ENCODE measurements around the gene CASZ1.

The CASZ1 gene

GRCh38 chr1:10693497-10694273, 102.8 kb downstream of the CASZ1 start:
- peak overlapping the region; percentile 59 for H3K4me3 ChIP-seq (ENCODE audit: low read depth, low read length)
- TF ChIP-seq CTCF (IDR thresholded peaks at IDR 0.05; ENCODE audit: low read depth, low read length) = no peak

GRCh38 chr1:10693152-10693496, 103.3 kb downstream of the CASZ1 start:
- H3K4me3 ChIP-seq (ENCODE audit: low read depth, low read length) = no peak overlapping the region
- no peak for TF ChIP-seq CTCF (IDR thresholded peaks at IDR 0.05; ENCODE audit: low read depth, low read length)

GRCh38 chr1:10692401-10693021, 103.9 kb downstream of the CASZ1 start:
- no peak for TF ChIP-seq CTCF (IDR thresholded peaks at IDR 0.05; ENCODE audit: low read depth, low read length)
- no peak overlapping the region for H3K4me3 ChIP-seq (ENCODE audit: low read depth, low read length)

- H3K4me3 ChIP-seq (ENCODE audit: low read depth, low read length) = no peak overlapping the region
- TF ChIP-seq CTCF (IDR thresholded peaks at IDR 0.05; ENCODE audit: low read depth, low read length) = no peak
Measured at GRCh38 chr1:10691740-10692125, 104.7 kb downstream of the CASZ1 start.

- TF ChIP-seq CTCF (IDR thresholded peaks at IDR 0.05; ENCODE audit: low read depth, low read length) = no peak
- H3K4me3 ChIP-seq (ENCODE audit: low read depth, low read length) = no peak overlapping the region
Measured at GRCh38 chr1:10691075-10691739, 105.2 kb downstream of the CASZ1 start.

- TF ChIP-seq CTCF (IDR thresholded peaks at IDR 0.05; ENCODE audit: low read depth, low read length) = no peak
- no peak overlapping the region for H3K4me3 ChIP-seq (ENCODE audit: low read depth, low read length)
Measured at GRCh38 chr1:10690484-10690883, 106.0 kb downstream of the CASZ1 start.

GRCh38 chr1:10688409-10688786, 108.0 kb downstream of the CASZ1 start:
- no peak for TF ChIP-seq CTCF (IDR thresholded peaks at IDR 0.05; ENCODE audit: low read depth, low read length)
- H3K4me3 ChIP-seq (ENCODE audit: low read depth, low read length) = no peak overlapping the region
